CD4-positive, alpha-beta T cell (primary cell): ENCODE results near the gene EPS8L3. TPM values are rescaled to one million over a fixed set of nuclear protein-coding genes. Genes with fewer than 3 reads are reported as not detected.

Experiments
- ATAC-seq: fragments of 200-7000 bp; cut with Tn5 transposase; one replicate; pipeline ENCODE4 v1.10.0; 2022; ENCODE audit warnings: mild to moderate bottlenecking; ENCODE audit not compliant: poor library complexity
- CTCF ChIA-PET: fragments of 350-600 bp; sonication (Branson Sonifier 250); formaldehyde crosslinking; loops from one replicate; lab custom pipeline; 2021; ENCODE audit warnings: antibody characterized with exemption, inconsistent platforms; lab: Charles Lee
- POLR2A ChIA-PET: fragments of 350-600 bp; sonication (Branson Sonifier 250); formaldehyde crosslinking; loops from one replicate; lab custom pipeline; 2021; ENCODE audit warnings: antibody characterized with exemption, inconsistent platforms; lab: Charles Lee
- DNase-seq, 14 experiments: peaks; one replicate each; pipeline ENCODE4 v3.0.0-alpha.2; 2013 to 2020; ENCODE audit warnings: mixed read lengths in 2 of 14
- H3K27ac ChIP-seq, 2 donors: one replicate each; pipeline versions ENCODE4 v1.5.1 to v1.7.0; 2013; ENCODE audit warnings: low read length in 2 of 2, low read depth in 1 of 2, mild to moderate bottlenecking in 1 of 2
- H3K27me3 ChIP-seq, 2 experiments: 1 replicate in 1 of 2; 2 replicates in 1 of 2; pipeline versions ENCODE4 v1.6.1 to v1.7.0; 2013; ENCODE audit warnings: low read length in 2 of 2, control low read depth in 1 of 2, mild to moderate bottlenecking in 1 of 2, moderate library complexity in 1 of 2; ENCODE audit not compliant: insufficient read depth in 2 of 2, control insufficient read depth in 1 of 2
- H3K36me3 ChIP-seq: one replicate; pipeline ENCODE4 v1.6.1; 2013; ENCODE audit warnings: low read length, control low read depth; ENCODE audit not compliant: insufficient read depth
- H3K4me1 ChIP-seq: one replicate; pipeline ENCODE4 v1.6.1; 2013; ENCODE audit warnings: low read length, control low read depth; ENCODE audit not compliant: insufficient read depth
- H3K4me3 ChIP-seq: one replicate; pipeline ENCODE4 v1.5.1; 2013; ENCODE audit warnings: mild to moderate bottlenecking, low read length, moderate library complexity
- H3K9me3 ChIP-seq, 2 experiments: 1 replicate in 1 of 2; 2 replicates in 1 of 2; pipeline versions ENCODE4 v1.6.1 to v1.7.0; 2013; ENCODE audit warnings: low read length in 2 of 2, mild to moderate bottlenecking in 2 of 2, control low read depth in 1 of 2, moderate library complexity in 1 of 2; ENCODE audit not compliant: control insufficient read depth in 1 of 2, insufficient read depth in 1 of 2
- H3K27ac Mint-ChIP-seq: one replicate; pipeline ENCODE4 v1.8.0; 2020; ENCODE audit warnings: mixed read lengths
- H3K27me3 Mint-ChIP-seq: one replicate; pipeline ENCODE4 v1.8.0; 2021; ENCODE audit warnings: mixed read lengths
- H3K36me3 Mint-ChIP-seq: one replicate; pipeline ENCODE4 v1.8.0; 2021; ENCODE audit warnings: low read depth, mixed read lengths
- H3K4me1 Mint-ChIP-seq: one replicate; pipeline ENCODE4 v1.8.0; 2021; ENCODE audit warnings: low read depth, mixed read lengths
- H3K4me3 Mint-ChIP-seq: one replicate; pipeline ENCODE4 v1.8.0; 2020; ENCODE audit warnings: mild to moderate bottlenecking, mixed read lengths
- H3K9me3 Mint-ChIP-seq: one replicate; pipeline ENCODE4 v1.8.0; 2020; ENCODE audit warnings: mixed read lengths
- CTCF ChIP-seq: fragments of 200-600 bp; IDR thresholded peaks from one replicate; pipeline ENCODE4 v1.8.0; 2022; ENCODE audit warnings: antibody characterized with exemption, mild to moderate bottlenecking
- intact Hi-C, 2 experiments: fragments of 100-400 bp; cut with DNase I in 1 of 2; cut with micrococcal nuclease in 1 of 2; formaldehyde crosslinking; loops; one replicate each; pipeline versions ENCODE4 v1.15.1 to v1.9.0; 2023 to 2025; cut with DNase I, micrococcal nuclease
- polyA plus RNA-seq, 2 donors: library from polyadenylated mRNA; unstranded; fragments of 120-200 nt; gene quantifications; one replicate each; pipeline ENCODE4 v1.2.1, GENCODE V29; 2013
- total RNA-seq, 174 experiments: library from RNA in 2 of 174; stranded (reverse) in 2 of 174; gene quantifications; one replicate each; pipeline ENCODE4 v1.2.3 and lab custom pipeline; 2021 to 2026

EPS8L3 gene
- total RNA-seq (not detected), total RNA-seq (lab: John Stamatoyannopoulos, UW) (0 to 0.27 (median 0) reads per million in 172 experiments)
- polyA plus RNA-seq (2013, experiment 1 of 2): not detected
- not detected for polyA plus RNA-seq (2013, experiment 2 of 2)

- Mint-ChIP-seq H3K9me3 (no peaks in the 10 kb centered on the region), H3K36me3 (no peaks in the 10 kb centered on the region), H3K4me3 (no peak within 1 kb of the TSS), H3K27ac (no peak within 1 kb of the TSS), H3K4me1 (no peaks in the 10 kb centered on the region), H3K27me3 (no peaks in the 10 kb centered on the region)
- no peak for TF ChIP-seq CTCF
- no peak for ATAC-seq
- Histone ChIP-seq H3K27me3 (no peaks in the 10 kb centered on the region), H3K4me1 (peaks cover 3% of the 10 kb centered on the region), H3K27ac (no peak within 1 kb of the TSS), H3K9me3 (no peaks in the 10 kb centered on the region), H3K4me3 (no peak within 1 kb of the TSS), H3K36me3 (no peaks in the 10 kb centered on the region)
- peak in 1 of 14 experiments; percentile 20 for DNase-seq
- POLR2A ChIA-PET: no interaction called here
- CTCF ChIA-PET: no interaction called here
- intact Hi-C loops: no loop called here
Measured at GRCh38 chr1:109763646-109764415, at the start of gene EPS8L3. Gene EPS8L3 (minus strand): TSS chr1:109763923. CDS start chr1:109761749, 2,174 bp downstream.

GRCh38 chr1:109812691-109813393 lies 49.1 kb upstream of the EPS8L3 start:
- Mint-ChIP-seq H3K36me3 (no peaks in the 10 kb centered on the region), H3K9me3 (peaks cover 3% of the 10 kb centered on the region), H3K4me3 (no peak overlapping the region), H3K4me1 (peaks cover 4% of the 10 kb centered on the region), H3K27ac (no peak overlapping the region), H3K27me3 (no peaks in the 10 kb centered on the region)
- DNase-seq (no peak), ATAC-seq (no peak)
- intact Hi-C loops: loop anchor here in 1 of 2 experiments (5.0 kb wide), 1 partner anchor 74 kb away; no protein-coding TSS in a partner anchor
- ChIA-PET POLR2A (interaction anchor here (0.9 kb wide), 1 partner anchor 103 kb away, joined by 3 read pairs; no protein-coding TSS in a partner anchor), CTCF (no interaction called here)
- Histone ChIP-seq H3K4me3 (no peak overlapping the region), H3K4me1 (peaks cover 13% of the 10 kb centered on the region), H3K27ac (no peak overlapping the region), H3K27me3 (no peaks in the 10 kb centered on the region), H3K9me3 (peaks cover 0 to 11% of the 10 kb centered on the region in 2 experiments), H3K36me3 (no peaks in the 10 kb centered on the region)
- TF ChIP-seq CTCF: no peak

- H3K27ac ChIP-seq: no peak overlapping the region
- peaks cover 49% of the 10 kb centered on the region for H3K4me1 ChIP-seq
- no peaks in the 10 kb centered on the region for H3K36me3 ChIP-seq
- POLR2A ChIA-PET: interaction anchor here (1.2 kb wide), 1 partner anchor 12 kb away, joined by 3 read pairs; no protein-coding TSS in a partner anchor
- Mint-ChIP-seq H3K27ac (no peak overlapping the region), H3K4me3 (no peak overlapping the region), H3K4me1 (peaks cover 38% of the 10 kb centered on the region), H3K36me3 (no peaks in the 10 kb centered on the region), H3K9me3 (no peaks in the 10 kb centered on the region), H3K27me3 (no peaks in the 10 kb centered on the region)
- no peaks in the 10 kb centered on the region for H3K27me3 ChIP-seq
- no peak for ATAC-seq
- H3K9me3 ChIP-seq: no peaks in the 10 kb centered on the region
- intact Hi-C loops: no loop called here
- H3K4me3 ChIP-seq: no peak overlapping the region
- peak in 1 of 14 experiments; percentile 25 for DNase-seq
- CTCF ChIA-PET: no interaction called here
- TF ChIP-seq CTCF: no peak
Measured at GRCh38 chr1:109808703-109809102, 45.0 kb upstream of the EPS8L3 start.
